GM08714 (cell line): ENCODE measurements around the gene BACE2.
"Not testable (repeated sequence)": the region's sequence is repeated elsewhere in the genome, so short reads cannot be mapped to it uniquely, and the experiment has no call there.

ENCODE experiments used
- H3K4me3 ChIP-seq: fragments of 200-500 bp; sonication (Bioruptor generic); 2 replicates; pipeline ENCODE4 v1.5.1; 2014; ENCODE audit warnings: mild to moderate bottlenecking, low read length, inconsistent platforms
- ZNF274 ChIP-seq: IDR thresholded peaks from 2 replicates; pipeline ENCODE4 v1.6.1; 2012; ENCODE audit warnings: mild to moderate bottlenecking, low read depth, low read length

BACE2 gene

GRCh38 chr21:41307219-41307618 is 139.3 kb downstream of the BACE2 start:
- TF ChIP-seq ZNF274 = no peak
- H3K4me3 ChIP-seq = no peak overlapping the region

GRCh38 chr21:41313285-41314164 is 145.6 kb downstream of the BACE2 start:
- H3K4me3 ChIP-seq = not testable (repeated sequence)

DNA sequence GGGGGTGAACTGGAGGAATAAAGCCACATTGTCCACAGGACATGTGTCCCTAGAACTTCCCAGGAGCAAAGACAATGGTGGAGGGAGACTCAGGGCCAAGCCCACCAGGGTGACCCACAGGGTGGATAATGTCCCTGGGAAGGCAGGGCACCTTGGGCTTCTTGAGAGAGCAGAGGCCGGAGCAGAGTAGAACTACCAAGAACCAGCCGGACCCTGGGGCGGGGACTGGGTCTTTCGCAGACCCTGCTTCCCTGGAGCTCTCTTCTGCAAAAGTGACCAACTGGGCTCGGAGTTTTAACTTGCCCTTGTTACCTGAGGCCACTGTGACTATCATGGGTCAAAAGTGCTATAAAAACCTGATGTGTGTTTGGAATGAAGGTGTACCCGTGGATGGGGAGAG is 147.8 kb downstream of the BACE2 start:
- no peak overlapping the region for H3K4me3 ChIP-seq
- TF ChIP-seq ZNF274 = no peak

DNA sequence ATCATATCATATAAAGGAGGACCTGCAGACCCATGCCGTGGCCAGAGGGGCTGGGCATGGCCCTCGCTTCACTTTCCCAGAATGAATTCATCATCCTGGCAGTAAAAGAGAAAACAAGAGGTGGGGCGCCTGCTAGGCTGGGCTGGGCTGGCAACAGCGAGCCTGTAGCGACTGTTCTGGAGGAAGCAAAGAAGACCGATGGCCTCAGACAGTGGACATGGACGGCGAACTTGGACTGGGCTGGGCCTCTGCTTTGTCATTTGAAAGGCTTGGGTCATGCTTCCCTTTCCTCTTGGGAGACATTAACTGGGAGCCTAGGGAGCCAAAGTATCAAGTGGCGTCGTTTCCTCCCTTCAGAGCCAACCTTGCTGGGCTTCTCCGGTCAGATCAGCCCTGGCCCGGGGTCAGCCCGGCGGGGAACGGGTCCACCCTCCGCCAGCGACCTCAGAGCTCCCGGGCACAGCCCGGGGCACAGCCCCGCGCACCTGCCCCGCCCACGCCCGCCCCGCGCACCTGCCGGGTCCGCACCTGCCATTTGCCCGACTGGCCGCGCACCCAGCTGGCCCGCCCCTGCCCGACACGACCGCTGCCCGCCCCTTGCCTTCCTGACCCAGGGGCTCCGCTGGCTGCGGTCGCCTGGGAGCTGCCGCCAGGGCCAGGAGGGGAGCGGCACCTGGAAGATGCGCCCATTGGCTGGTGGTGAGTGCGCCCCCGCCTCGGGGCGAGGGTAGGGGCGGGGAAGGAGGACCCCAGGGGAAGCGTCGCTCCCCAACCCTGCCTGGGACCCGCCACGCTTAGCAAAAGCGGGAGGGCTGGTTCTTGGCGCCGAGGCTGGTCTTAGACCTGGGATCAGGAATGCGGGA is 148.5 kb downstream of the BACE2 start, which contains the start of gene FAM3B:
Gene FAM3B (plus strand): TSS at position 602 of the 863 bp plus-strand sequence. CDS start 79 bp downstream, at position 681.
- TF ChIP-seq ZNF274 = no peak
- no peak within 1 kb of the TSS for H3K4me3 ChIP-seq

DNA sequence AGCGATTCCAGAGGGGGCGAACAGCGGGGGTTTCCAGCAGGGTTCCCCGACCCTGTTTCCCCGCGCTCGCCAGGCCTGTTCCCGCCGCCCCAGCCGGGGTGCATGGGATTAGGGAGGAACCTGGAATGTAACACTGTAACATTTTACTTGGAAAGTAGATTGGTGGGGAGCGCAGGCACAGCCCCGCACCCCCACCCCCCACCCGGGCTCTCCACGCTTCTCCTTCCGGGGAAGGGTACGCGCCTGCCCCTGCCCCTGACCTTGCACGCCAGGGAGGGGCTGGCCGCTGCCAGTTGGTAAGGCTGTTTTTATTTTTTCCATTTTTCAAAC is 149.1 kb downstream of the BACE2 start:
- no peak for TF ChIP-seq ZNF274
- no peak overlapping the region for H3K4me3 ChIP-seq

- H3K4me3 ChIP-seq = no peak overlapping the region
- TF ChIP-seq ZNF274 = no peak
Observed at GRCh38 chr21:41317458-41317857, 149.5 kb downstream of the BACE2 start.

GRCh38 chr21:41318218-41318617 is 150.3 kb downstream of the BACE2 start:
- no peak for TF ChIP-seq ZNF274
- H3K4me3 ChIP-seq = no peak overlapping the region

DNA sequence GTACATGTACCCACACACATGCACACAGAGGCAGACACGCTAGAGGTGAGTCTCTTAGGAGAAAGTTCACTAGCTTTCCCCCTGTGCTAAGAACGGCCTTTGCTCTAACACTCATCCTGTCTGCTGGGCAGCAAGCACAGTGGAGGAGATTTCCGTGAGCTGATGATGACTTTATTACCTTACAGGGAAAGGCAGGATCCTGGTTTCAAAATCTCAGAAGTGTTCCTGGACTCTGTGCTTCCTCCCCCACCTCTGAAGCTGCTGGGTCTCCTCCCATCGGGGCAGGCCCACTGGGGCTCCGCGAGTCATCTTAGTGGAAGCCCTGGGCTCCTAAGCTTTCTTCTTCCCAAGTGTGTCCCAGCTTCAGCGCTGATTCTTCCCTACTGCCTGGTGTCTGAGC is 151.3 kb downstream of the BACE2 start:
- no peak for TF ChIP-seq ZNF274

DNA sequence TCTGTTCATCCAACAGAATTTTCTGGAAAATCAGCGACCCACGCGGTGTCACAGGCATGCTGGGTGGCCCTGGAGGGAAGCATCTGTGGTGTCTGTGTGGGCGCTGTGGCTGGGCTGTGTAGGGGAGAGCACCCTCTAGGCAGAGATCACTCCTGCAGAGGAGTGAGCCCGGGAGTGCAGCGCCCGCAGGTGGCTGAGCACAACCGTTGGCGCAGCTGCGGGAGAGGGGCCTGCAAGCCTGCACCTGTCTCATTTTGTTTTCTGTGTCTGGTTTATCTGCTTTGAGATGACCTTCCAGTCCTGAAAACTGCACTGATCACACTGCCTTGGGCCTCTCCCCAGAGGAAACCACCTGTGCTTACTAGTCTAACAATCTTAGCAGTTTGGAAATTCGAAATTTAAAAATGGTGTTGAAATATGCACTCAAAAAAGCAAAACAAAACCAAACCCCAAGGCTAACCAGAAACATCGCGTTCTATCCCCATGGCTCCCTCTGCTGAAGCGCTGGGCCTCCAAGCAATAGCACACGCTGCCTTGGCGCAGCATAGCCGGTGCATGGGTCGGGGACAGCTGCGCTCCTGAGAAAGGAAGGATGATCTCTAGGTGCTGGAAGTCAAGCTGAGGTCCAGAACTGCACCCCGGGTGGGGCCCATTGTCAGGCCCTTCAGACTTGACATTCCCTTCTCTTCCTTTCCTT is 153.4 kb downstream of the BACE2 start:
- no peak for TF ChIP-seq ZNF274
- H3K4me3 ChIP-seq = no peak overlapping the region

More for the DNA sequence above, 151.3 kb downstream of the BACE2 start:
- H3K4me3 ChIP-seq = no peak overlapping the region

DNA sequence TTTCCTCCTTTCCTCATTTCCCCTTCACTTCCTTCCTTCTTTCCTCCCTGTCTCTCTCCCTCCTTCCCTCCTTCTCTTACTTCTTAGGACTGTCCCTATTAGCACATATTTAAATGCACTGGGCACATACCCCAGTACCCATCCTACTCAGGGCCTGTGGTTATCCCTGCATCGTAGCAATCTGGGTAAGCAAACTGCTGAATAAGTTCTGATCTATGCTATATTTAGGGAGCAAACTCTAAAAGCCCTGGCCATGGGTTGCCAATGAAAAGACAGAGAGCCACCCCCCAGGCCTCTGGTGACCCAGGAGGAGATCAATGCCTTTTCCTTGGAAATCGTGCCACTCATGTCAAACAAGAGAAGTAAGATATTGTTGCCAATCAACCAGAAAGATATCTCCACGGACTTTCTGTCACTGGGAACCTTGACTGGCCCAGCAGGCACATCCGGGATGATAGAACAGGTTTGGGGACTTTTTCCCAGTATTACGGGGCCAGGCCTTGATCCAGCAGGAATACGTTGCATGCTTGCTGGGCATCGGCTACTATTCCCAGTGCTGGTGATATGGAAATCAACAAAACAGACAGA is 154.0 kb downstream of the BACE2 start:
- no peak for TF ChIP-seq ZNF274
- no peak overlapping the region for H3K4me3 ChIP-seq

GRCh38 chr21:41322496-41323382 is 154.8 kb downstream of the BACE2 start:
- no peak overlapping the region for H3K4me3 ChIP-seq
- TF ChIP-seq ZNF274 = no peak

- H3K4me3 ChIP-seq = no peak overlapping the region
- no peak for TF ChIP-seq ZNF274
Observed at GRCh38 chr21:41325138-41325912, 157.4 kb downstream of the BACE2 start.

- H3K4me3 ChIP-seq = no peak overlapping the region
- TF ChIP-seq ZNF274 = no peak
Observed at GRCh38 chr21:41326414-41327080, 158.6 kb downstream of the BACE2 start.
